WERI-Rb-1 (cell line): Measurements from ENCODE around the gene EPHA4.

Source experiments
- DNase-seq: peaks from one replicate; pipeline ENCODE4 v3.0.0-alpha.2; 2020
- H3K27ac ChIP-seq: fragments of 250-450 bp; sonication (Bioruptor Pico); 2 replicates; pipeline ENCODE4 v1.5.1; 2020; ENCODE audit warnings: mild to moderate bottlenecking, moderate library complexity
- H3K27me3 ChIP-seq: fragments of 250-450 bp; sonication (Bioruptor Pico); 2 replicates; pipeline ENCODE4 v1.5.1; 2021; ENCODE audit warnings: mild to moderate bottlenecking, low read depth, moderate library complexity; ENCODE audit not compliant: insufficient read depth, severe bottlenecking
- H3K36me3 ChIP-seq: fragments of 250-450 bp; sonication (Bioruptor Pico); 2 replicates; pipeline ENCODE4 v1.5.1; 2020; ENCODE audit warnings: mild to moderate bottlenecking, moderate library complexity
- H3K4me3 ChIP-seq: 2 replicates; pipeline ENCODE4 v1.5.1; 2011; ENCODE audit warnings: low read depth, mild to moderate bottlenecking, control low read depth, low read length
- H3K9me3 ChIP-seq: fragments of 250-450 bp; sonication (Bioruptor Pico); 2 replicates; pipeline ENCODE4 v1.5.1; 2021; ENCODE audit warnings: mild to moderate bottlenecking, moderate library complexity; ENCODE audit not compliant: severe bottlenecking
- CTCF ChIP-seq: IDR thresholded peaks from 2 replicates; pipeline ENCODE4 v1.5.1; 2011; ENCODE audit warnings: low read depth, mild to moderate bottlenecking, control low read depth, inconsistent platforms, low read length

The EPHA4 gene

DNA sequence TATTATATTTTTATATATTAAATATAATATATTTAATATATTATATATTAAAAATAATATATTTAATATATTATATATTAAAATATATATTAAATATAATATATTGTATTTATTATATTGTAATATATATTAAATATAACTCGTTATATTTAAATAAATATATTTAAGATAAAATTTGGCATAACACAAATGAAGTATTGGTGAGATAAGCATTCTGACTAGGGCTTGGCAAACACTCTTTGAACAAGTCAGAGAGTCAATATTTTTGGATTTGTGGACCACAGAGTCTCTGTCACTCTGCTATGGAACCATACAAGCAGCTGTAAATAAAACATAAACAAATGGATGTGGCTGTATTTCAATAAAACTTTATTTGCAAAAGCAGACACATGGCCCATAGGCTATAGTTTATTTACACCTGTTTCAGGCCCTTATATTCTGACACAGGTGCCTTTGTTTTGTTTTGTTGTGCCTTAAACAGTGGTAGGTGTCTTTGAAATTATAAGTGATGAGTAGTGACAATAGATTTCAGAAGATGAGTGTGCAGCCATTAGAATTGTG, 190.1 kb downstream of the EPHA4 start:
- no peaks in the 10 kb centered on the region for H3K9me3 ChIP-seq
- no peak for TF ChIP-seq CTCF
- no peak overlapping the region for H3K27ac ChIP-seq
- H3K27me3 ChIP-seq: no peaks in the 10 kb centered on the region
- no peaks in the 10 kb centered on the region for H3K36me3 ChIP-seq
- no peak for DNase-seq
- no peak overlapping the region for H3K4me3 ChIP-seq

DNA sequence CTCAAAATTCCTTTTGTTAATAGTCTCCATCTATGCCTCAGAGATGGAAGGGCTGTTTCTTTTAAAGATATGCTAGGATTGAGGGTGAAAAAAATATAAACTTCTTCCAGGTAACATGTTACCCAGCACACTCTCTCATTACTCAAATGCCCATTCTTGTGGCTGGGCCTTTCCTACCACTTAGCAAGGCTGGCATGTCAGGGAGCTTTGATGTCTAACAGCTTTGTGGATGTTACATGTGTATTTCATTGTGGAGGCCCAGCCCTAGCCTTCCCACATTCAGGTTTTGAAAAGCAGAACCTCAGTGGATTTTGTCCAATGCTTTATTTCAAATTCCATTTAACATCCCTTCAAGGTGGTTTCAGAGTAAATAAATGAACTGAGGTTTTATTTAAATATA, 191.4 kb downstream of the EPHA4 start:
- Histone ChIP-seq H3K36me3 (no peaks in the 10 kb centered on the region), H3K27ac (no peak overlapping the region), H3K4me3 (no peak overlapping the region), H3K9me3 (no peaks in the 10 kb centered on the region), H3K27me3 (no peaks in the 10 kb centered on the region)
- TF ChIP-seq CTCF: no peak
- no peak for DNase-seq

DNA sequence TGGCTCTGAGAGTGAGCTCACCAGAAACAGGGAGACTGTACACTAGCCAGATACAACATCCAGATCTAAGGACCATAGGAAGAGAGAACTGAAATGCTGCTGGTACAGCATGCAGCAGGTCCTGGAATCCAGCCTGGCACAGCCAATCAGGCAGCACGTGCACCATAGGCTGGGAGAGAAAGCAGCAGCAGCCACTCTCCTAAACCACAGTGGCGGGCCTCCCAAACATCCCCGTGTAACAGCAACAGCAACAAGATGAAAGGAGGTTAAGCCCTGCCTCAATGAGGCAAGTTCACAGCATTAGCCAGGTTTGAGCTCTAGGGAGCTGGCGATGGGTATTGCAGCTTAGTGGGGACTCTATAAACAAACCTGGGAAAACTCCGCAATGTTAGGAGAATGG, 192.0 kb downstream of the EPHA4 start:
- no peak for TF ChIP-seq CTCF
- no peak for DNase-seq
- Histone ChIP-seq H3K36me3 (no peaks in the 10 kb centered on the region), H3K27ac (no peak overlapping the region), H3K27me3 (no peaks in the 10 kb centered on the region), H3K4me3 (no peak overlapping the region), H3K9me3 (no peaks in the 10 kb centered on the region)

- Histone ChIP-seq H3K27ac (no peak overlapping the region), H3K36me3 (no peaks in the 10 kb centered on the region), H3K4me3 (no peak overlapping the region), H3K9me3 (no peaks in the 10 kb centered on the region), H3K27me3 (no peaks in the 10 kb centered on the region)
- no peak for TF ChIP-seq CTCF
- DNase-seq: no peak
Observed at GRCh38 chr2:221377597-221377996, 194.5 kb downstream of the EPHA4 start.

GRCh38 chr2:221377066-221377465, 195.0 kb downstream of the EPHA4 start:
- DNase-seq: no peak
- TF ChIP-seq CTCF: no peak
- Histone ChIP-seq H3K4me3 (no peak overlapping the region), H3K36me3 (no peaks in the 10 kb centered on the region), H3K27ac (no peak overlapping the region), H3K27me3 (no peaks in the 10 kb centered on the region), H3K9me3 (no peaks in the 10 kb centered on the region)

DNA sequence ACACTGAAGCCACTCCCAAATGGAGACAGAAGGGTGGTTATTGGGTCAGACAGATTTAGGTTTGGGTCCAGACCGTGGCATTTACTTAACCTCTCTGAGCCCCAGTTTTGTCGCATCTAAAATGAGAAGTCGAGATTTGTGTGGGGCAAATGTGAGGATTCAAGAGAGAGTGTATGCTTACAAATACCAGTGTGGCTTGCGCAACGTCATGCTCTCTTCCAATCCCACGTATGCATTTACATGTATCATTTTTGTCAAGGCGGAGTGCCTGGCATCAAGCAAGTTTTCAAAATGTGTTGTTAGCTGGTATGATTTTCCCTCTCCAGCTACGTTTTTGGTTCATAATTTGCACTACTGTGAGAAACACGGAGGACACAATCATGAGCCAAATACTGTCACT, 197.9 kb downstream of the EPHA4 start:
- H3K36me3 ChIP-seq: no peaks in the 10 kb centered on the region
- DNase-seq: no peak
- no peak overlapping the region for H3K4me3 ChIP-seq
- H3K27me3 ChIP-seq: no peaks in the 10 kb centered on the region
- no peak for TF ChIP-seq CTCF
- H3K27ac ChIP-seq: no peak overlapping the region
- H3K9me3 ChIP-seq: no peaks in the 10 kb centered on the region
